ENCODE data around the gene RAD51B.

RAD51B gene

DNA sequence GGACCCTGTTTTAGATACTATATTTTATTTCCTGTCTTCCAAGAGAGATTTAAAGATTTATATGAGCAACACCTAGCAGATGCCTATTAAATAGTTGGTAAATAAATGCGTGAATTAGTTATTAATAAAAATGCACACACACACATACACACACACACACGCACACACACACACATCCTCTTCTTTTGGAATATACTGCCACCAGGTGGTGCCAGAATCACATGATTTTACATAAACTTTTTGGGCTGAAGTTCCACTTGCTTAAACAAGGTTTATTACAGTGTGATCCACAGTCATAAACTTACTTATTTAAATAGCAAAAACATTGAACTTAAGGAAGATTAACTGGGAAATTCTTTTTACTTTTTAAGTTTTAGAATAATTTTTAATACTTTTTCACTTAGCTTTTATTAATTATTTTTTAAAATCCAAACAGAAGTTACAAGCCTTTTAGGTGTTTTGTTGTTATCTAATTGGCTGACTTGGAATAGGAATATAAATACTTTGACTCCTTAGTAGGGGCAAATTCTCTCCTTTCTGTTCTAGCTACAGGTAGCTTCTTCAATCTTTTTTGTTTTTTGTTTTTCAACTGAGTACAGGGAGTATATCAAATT lies 17.5 kb downstream of the RAD51B start:
- DNase-seq = peak; percentile 73

DNA sequence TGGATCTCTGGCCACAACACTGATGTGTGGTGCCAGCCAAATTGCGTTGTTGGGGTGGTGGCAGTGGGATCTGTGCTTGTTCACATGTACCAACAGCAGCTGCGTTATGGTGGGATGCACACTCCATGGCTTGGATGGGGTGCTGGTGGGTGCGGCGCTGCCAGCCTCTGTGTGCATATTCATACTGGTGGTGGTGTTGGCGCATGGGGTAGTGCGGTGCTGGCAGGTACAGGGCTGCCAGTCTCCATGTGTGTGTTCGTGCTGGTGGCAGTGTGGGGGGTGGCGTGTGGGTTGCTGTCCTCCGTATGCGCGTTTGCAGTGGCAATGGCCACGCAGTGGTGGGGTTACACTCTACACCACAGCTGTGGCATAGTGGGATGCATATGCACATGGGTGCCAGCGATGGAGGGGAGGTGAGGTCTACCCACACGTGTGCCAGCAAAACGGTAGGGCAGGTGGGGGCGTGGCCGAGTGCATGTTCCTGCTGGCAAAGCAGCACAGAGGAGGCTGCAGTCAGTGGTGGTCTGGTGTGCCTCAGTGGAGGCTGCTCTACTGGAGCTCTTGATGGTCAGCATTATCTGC lies 26.5 kb downstream of the RAD51B start:
- no peak for DNase-seq

- no peak for DNase-seq
Observed at GRCh38 chr14:67850066-67850830, 30.7 kb downstream of the RAD51B start.

- DNase-seq = no peak
Observed at GRCh38 chr14:67851785-67852410, 32.3 kb downstream of the RAD51B start.

DNA sequence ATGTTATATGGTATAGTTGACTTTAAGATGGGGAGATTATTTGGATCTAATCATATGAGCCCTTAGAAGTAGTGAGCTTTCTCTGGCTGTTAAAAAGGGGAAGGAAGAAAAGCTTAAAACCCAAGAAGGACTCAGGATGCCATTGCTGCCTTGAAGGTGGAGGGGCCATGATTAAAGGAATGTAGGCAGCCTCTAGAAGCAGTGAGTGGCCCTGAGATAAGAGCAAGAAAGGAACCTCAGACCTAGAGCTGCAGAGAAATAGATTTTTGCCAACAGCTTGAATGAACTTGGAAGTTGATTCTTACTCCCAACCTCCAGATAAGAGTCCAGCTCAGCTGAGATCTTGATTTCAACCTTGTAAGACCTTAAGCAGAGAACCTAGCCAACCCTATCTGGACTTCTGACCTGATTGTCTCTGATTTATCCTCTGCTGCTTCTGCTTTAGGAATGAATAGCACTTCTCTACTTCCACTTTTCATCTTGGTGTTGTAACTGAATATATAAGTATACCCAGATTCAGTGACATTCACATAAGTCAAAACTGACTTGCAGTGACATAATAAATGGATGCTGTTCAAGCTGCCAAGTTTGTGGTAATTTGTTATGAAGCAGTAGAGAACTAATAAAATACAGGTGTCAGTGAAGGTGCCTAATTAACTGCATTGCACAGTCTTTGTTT lies 33.5 kb downstream of the RAD51B start:
- no peak for DNase-seq

- no peak for DNase-seq
Observed at GRCh38 chr14:67853715-67854114, 34.1 kb downstream of the RAD51B start.

DNA sequence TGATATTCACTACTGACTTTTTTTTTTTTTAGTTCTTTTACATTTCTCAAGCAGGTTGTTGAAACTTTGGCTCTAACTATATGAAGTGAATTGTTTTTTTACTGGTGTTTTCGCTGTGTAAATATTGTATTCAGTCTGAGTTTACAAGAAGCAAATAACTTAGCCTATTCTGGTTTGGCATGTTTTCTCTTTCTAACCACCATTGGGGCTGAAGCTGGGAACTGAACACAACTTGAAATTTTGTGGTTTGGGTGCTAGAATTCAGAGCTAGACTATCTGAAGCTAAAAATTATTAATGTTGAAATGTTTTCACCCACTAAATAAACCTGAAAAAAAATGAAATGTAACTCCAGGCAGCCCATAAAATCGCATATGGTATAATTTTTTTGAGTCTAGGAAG lies 37.2 kb downstream of the RAD51B start:
- no peak for DNase-seq

- DNase-seq = no peak
Observed at GRCh38 chr14:67857778-67858350, 38.3 kb downstream of the RAD51B start.

DNA sequence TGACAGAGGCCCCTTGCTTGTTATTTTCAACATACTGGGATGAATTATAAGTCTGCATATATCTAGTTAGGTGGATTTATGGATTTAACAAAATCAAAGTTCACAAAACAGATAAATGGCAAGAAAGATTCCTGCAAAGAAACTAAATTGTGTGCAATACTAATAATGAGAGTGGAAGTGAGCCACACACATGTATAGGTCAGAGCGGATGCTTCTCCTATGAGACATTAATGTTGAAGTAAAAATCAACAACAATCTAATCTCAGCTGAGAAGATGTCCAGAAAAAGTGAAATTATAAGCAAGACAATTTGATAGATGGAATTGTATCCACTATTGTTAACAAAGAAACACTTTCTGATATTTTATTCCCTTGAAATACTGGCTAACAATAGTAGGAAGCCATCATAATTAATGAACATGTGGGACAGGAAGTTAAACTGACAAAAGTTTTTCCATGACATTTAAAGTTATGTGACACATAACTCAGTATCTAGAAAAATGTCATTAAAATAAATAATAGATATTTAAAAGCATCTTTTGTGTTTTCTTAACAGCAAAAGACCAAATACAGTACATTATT lies 39.7 kb downstream of the RAD51B start:
- no peak for DNase-seq

DNA sequence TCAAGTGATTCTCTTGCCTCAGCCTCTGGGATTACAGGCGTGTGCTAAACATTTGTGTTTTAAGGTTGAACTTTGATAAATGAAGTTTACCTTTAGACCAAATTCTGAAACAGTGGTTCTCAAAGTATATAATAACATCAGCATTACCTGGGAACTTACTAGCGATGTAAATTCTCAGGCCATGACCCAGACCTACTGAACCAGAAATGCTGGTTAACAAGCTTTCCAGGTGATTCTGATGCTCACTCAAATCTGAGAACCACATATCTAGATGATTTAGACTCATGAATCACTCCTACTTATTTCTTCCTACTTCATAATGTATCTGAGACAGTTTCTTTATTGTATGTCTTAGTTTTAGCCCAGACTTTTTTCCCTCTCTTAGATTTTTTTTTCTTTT lies 43.6 kb downstream of the RAD51B start:
- no peak for DNase-seq

- DNase-seq = no peak
Observed at GRCh38 chr14:67875175-67876006, 55.8 kb downstream of the RAD51B start.

DNA sequence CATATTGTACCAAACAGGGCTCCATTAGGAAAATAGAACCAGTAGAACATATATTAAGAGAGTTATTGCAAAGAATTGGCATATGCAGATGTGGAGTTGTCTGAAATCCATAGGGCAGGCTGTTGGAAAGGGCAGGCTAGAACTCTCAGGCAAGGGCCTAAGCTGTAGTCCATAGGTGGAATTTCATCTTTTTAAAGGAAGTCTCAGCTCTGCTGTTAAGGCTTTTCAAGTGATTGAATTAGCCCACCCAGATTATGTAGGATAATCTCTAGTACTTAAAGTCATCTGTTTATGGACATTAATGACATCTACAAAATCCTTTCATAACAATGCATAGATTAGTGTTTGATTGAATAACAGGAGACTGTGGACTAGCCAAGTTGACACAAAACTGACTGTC lies 59.4 kb downstream of the RAD51B start:
- DNase-seq = no peak

GRCh38 chr14:67881225-67881624 lies 61.6 kb downstream of the RAD51B start:
- no peak for DNase-seq

DNA sequence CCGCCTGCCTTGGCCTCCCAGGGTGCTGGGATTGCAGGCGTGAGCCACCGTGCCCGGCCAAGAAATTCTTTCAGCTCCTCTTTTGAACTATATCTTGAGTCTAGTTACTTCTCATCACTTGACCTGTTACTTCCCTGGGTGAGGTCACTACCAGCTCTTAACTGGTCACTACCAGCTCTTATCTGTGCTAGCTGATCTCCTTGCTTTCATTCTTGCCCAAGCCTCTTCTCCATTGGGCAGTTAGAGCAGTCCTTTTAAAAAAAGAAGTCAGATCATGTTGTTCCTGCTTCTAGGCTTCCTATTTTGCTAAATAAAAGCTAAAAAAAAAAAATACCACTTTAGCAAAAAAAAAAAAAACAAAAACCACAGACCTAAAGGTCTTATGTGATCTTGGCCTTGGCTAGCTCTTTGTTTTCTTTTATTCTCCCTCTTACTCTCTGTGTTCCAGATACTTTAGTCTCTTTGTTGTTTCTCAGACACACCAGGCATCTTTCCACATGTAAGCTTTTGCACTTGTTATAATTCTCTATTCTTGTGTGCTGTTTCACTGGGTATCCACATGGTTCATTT lies 63.5 kb downstream of the RAD51B start:
- DNase-seq = no peak

DNA sequence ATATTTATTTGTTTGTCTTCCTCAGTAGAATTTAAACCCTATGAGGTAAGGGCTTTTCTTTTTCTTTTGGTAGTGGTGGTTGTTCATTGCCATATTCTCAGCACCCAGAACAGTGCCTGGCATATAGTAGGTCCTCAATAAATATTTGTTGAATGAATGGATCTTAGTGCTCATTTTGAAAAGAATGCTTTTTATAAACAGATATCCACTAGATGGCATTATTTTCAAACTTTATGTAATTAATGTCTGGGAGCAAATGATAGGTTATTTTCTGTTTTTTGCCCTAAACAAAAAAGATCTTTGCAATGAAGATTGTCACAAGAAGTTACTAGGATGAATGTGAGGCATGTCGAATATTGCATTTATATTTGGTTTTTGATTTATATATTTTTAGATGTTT lies 64.1 kb downstream of the RAD51B start:
- DNase-seq = peak; percentile 36

DNA sequence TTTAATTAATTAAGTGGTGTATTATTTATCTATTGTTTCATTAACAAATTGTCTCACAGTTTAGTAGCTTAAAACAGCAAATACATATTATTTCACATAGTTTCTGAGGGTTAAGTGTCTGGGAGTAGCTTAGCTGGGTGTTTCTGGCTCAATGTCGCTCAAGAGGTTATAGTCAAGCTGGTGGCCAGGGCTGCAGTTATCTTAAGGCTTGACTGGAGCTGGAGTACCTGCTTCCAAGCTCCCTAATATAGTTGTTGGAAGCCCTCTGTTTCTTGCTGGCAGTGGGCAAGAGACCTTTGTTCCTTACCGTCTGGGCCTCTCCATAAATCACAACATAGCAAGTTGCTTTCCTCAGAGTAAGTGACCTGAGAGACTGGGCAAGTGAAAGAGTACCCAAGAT lies 66.6 kb downstream of the RAD51B start:
- no peak for DNase-seq

DNA sequence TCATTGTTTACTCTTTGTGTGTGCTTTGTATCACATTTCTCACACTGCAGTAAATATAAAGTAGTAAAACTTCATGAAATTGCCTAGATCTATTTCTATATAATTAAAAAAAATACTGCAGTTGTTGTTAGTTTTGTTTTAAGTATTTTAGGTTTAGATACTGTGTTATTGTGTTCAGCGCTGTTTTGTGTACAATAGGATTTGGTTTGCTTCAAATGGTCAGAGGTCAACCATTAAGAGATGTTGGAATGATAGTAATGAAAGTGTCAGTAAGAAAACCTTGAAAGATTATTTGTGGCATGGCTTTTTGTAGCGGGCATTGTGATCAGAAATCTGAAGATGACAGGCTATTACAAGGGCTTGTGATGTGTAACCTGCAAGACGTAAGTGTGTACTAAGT lies 67.9 kb downstream of the RAD51B start:
- no peak for DNase-seq

DNA sequence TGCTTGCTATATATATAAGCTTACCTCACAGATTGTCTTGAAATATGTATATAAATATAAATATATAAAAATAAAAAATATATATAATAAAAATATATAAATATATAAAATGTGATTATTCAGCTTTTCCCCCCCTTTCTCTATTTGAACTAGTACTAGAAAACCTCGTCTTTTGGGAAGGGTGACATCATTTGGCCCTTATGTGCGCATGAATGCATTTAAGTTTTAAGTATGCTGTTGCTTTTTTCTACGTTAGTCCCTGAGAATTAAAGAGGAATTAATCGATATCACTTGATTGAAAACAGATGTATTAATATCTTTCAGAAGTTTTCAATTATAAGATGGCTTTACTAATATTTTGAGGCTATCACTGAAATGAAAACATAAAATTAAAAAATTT lies 69.9 kb downstream of the RAD51B start:
- no peak for DNase-seq

DNA sequence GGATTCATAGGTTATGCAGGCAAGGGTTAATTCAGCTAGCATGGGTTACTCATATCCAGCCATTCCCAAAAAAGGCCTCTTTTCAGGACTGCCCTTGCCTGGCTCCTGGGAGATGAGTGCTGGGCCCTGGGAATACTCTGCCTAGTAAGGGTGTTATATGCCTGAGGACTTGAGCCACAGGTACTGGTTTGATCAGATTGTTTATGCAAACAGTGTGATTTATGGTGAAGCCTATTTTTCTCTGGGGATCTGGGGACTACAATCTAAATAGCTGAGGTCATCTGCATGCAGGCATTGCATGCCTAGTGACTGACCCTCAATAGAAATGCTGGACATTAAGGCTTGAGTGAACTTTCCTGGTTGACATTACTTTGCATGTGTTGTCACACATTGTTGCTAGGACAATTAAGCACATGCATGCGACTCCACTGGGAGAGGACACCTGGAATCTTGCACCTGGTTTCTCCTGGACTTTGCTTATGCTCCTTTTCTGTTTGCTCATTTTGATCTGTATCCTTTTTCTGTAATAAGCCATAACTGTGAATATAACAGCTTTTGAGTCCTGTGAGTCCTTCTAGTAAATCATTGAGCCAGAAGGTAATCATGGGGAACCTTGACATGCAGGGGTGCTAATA lies 73.0 kb downstream of the RAD51B start:
- DNase-seq = no peak

DNA sequence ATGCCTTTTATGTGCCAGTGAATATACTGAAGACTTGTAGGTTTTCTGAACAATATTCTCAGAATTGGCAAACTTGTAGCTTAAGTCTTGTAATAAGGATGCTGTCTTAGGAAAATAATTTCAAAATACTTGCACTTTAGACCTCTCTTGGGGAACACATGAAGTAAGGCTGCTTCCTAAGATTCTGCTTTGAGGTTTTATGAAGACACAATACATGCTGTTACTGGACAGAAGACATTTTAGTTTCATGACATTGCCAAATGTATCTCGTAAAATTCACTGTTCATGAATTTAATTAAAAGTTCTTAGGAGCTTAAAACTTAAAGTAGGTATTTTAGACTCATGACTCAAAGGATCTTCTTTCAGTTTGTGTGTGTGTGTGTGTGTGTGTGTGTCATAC lies 80.7 kb downstream of the RAD51B start:
- DNase-seq = no peak

All from HCEC 1CT (cell line).